ENCODE results near the gene AMMECR1L.

DNA sequence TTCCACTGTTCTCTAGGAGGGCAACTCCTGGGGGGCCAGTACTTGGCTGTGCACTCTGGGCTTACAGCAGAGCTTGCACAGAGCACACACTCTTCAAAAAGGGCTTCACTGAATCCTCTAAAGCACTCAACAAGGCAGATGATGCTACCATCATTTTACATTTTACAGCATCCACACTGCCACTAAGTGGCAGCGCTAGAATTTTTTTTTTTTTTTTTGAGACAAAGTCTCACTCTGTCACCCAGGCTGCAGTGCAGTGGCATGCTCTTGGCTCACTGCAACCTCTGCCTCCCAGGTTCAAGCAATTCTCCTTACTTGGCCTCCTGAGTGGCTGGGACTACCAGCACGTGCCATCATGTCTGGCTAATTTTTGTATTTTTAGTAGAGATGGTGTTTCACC, 8.6 kb downstream of the AMMECR1L start:
- TF ChIP-seq, protein P1, sequence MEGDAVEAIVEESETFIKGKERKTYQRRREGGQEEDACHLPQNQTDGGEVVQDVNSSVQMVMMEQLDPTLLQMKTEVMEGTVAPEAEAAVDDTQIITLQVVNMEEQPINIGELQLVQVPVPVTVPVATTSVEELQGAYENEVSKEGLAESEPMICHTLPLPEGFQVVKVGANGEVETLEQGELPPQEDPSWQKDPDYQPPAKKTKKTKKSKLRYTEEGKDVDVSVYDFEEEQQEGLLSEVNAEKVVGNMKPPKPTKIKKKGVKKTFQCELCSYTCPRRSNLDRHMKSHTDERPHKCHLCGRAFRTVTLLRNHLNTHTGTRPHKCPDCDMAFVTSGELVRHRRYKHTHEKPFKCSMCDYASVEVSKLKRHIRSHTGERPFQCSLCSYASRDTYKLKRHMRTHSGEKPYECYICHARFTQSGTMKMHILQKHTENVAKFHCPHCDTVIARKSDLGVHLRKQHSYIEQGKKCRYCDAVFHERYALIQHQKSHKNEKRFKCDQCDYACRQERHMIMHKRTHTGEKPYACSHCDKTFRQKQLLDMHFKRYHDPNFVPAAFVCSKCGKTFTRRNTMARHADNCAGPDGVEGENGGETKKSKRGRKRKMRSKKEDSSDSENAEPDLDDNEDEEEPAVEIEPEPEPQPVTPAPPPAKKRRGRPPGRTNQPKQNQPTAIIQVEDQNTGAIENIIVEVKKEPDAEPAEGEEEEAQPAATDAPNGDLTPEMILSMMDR (conservative IDR thresholded peaks at IDR 0.05; ENCODE audit: low read length) = peak; percentile 20; the same call in 1 of the 2 replicates
- TF ChIP-seq EZH2phosphoT487 (IDR thresholded peaks at IDR 0.05; ENCODE audit: borderline replicate concordance) = no peak
